Activated CD8-positive, alpha-beta T cell treated with anti-CD3 and anti-CD28 coated beads, Interleukin-2, amount 10 ng/mL, durations not matched to agents 7 days and 5 days (primary cell): ENCODE data around the gene TERT. TPM values are rescaled to one million over a fixed set of nuclear protein-coding genes. Genes with fewer than 3 reads are reported as not detected.

Experiments used
- ATAC-seq: fragments of 150-1000 bp; cut with Tn5 transposase; one replicate; pipeline ENCODE4 v1.10.0; 2021; ENCODE audit warnings: moderate library complexity
- CTCF ChIA-PET: fragments of 350-600 bp; sonication (Branson Sonifier 250); formaldehyde crosslinking; loops from one replicate; lab custom pipeline; 2021; ENCODE audit warnings: antibody characterized with exemption; lab: Charles Lee
- POLR2A ChIA-PET: fragments of 350-600 bp; sonication (Branson Sonifier 250); formaldehyde crosslinking; loops from one replicate; lab custom pipeline; 2021; ENCODE audit warnings: antibody characterized with exemption; lab: Charles Lee
- DNase-seq: peaks from one replicate; pipeline ENCODE4 v3.0.0-alpha.2; 2020
- H3K27ac Mint-ChIP-seq: one replicate; pipeline ENCODE4 v1.8.0; 2021; ENCODE audit warnings: mild to moderate bottlenecking, mixed read lengths
- H3K27me3 Mint-ChIP-seq: one replicate; pipeline ENCODE4 v1.8.0; 2021; ENCODE audit warnings: low read depth, mixed read lengths
- H3K36me3 Mint-ChIP-seq: one replicate; pipeline ENCODE4 v1.8.0; 2021; ENCODE audit warnings: low read depth, mixed read lengths
- H3K4me1 Mint-ChIP-seq: one replicate; pipeline ENCODE4 v1.8.0; 2021; ENCODE audit warnings: low read depth, mixed read lengths
- H3K4me3 Mint-ChIP-seq: one replicate; pipeline ENCODE4 v1.8.0; 2021; ENCODE audit warnings: mild to moderate bottlenecking, mixed read lengths
- H3K9me3 Mint-ChIP-seq: one replicate; pipeline ENCODE4 v1.8.0; 2022; ENCODE audit warnings: mixed read lengths; ENCODE audit not compliant: insufficient read depth
- total RNA-seq, 2 experiments: library from RNA; stranded (reverse); gene quantifications; one replicate each; pipeline ENCODE4 v1.2.3, GENCODE V29; 2021

The TERT gene
- total RNA-seq, 2 experiments from 2014 or later = 0.29 to 0.44 TPM

- POLR2A ChIA-PET = interaction anchor here (0.6 to 1.5 kb wide), 5 partner anchors 11 to 70 kb away, joined by 3 to 5 read pairs (median 3); partner anchors contain the start of genes CLPTM1L and TERT
- H3K4me3 Mint-ChIP-seq = peak overlapping the region; percentile 69
- CTCF ChIA-PET = interaction anchor here (0.9 to 1.8 kb wide), 4 partner anchors 22 to 330 kb away, joined by 4 to 6 read pairs (median 5); no protein-coding TSS in a partner anchor
- H3K36me3 Mint-ChIP-seq = peaks cover 39% of the 10 kb centered on the region
- H3K27ac Mint-ChIP-seq = peak overlapping the region; percentile 91
- ATAC-seq (peak; percentile 3), DNase-seq (no peak)
- peaks cover 13% of the 10 kb centered on the region for H3K27me3 Mint-ChIP-seq
- peaks cover 61% of the 10 kb centered on the region for H3K4me1 Mint-ChIP-seq
- H3K9me3 Mint-ChIP-seq = peaks cover 6% of the 10 kb centered on the region
Measured at GRCh38 chr5:1315018-1315708, 20.3 kb upstream of the TERT start.

- CTCF ChIA-PET = interaction anchor here (1.8 kb wide), 1 partner anchor 330 kb away, joined by 6 read pairs; no protein-coding TSS in a partner anchor
- peaks cover 37% of the 10 kb centered on the region for H3K36me3 Mint-ChIP-seq
- DNase-seq (no peak), ATAC-seq (no peak)
- H3K27me3 Mint-ChIP-seq = peaks cover 16% of the 10 kb centered on the region
- H3K9me3 Mint-ChIP-seq = peaks cover 6% of the 10 kb centered on the region
- peak overlapping the region; percentile 20 for H3K27ac Mint-ChIP-seq
- POLR2A ChIA-PET = interaction anchor here (1.2 to 1.5 kb wide), 2 partner anchors 12 to 59 kb away, joined by 3 to 4 read pairs; no protein-coding TSS in a partner anchor
- peaks cover 61% of the 10 kb centered on the region for H3K4me1 Mint-ChIP-seq
- H3K4me3 Mint-ChIP-seq = peak overlapping the region; percentile 16
Measured at GRCh38 chr5:1314564-1314982, 19.7 kb upstream of the TERT start.

- POLR2A ChIA-PET = interaction anchor here (0.7 to 1.4 kb wide), 5 partner anchors 16 to 58 kb away, joined by 3 to 4 read pairs (median 3); partner anchors contain the start of gene CLPTM1L
- H3K27me3 Mint-ChIP-seq = peaks cover 23% of the 10 kb centered on the region
- DNase-seq (peak; percentile 84), ATAC-seq (peak; percentile 76)
- peak overlapping the region; percentile 61 for H3K4me3 Mint-ChIP-seq
- peaks cover 61% of the 10 kb centered on the region for H3K4me1 Mint-ChIP-seq
- CTCF ChIA-PET = interaction anchor here (0.9 to 1.0 kb wide), 3 partner anchors 11 to 146 kb away, joined by 3 read pairs; no protein-coding TSS in a partner anchor
- H3K36me3 Mint-ChIP-seq = peaks cover 24% of the 10 kb centered on the region
- peak overlapping the region; percentile 67 for H3K27ac Mint-ChIP-seq
- peaks cover 6% of the 10 kb centered on the region for H3K9me3 Mint-ChIP-seq
Measured at GRCh38 chr5:1312993-1313833, 18.3 kb upstream of the TERT start.

GRCh38 chr5:1312206-1312605 lies 17.3 kb upstream of the TERT start:
- H3K4me3 Mint-ChIP-seq = no peak overlapping the region
- H3K36me3 Mint-ChIP-seq = peaks cover 14% of the 10 kb centered on the region
- H3K9me3 Mint-ChIP-seq = peaks cover 6% of the 10 kb centered on the region
- peaks cover 57% of the 10 kb centered on the region for H3K4me1 Mint-ChIP-seq
- ChIA-PET CTCF (interaction anchor here (1.0 kb wide), 1 partner anchor 12 kb away, joined by 3 read pairs; no protein-coding TSS in a partner anchor), POLR2A (interaction anchor here (1.0 to 1.4 kb wide), 2 partner anchors 29 to 31 kb away, joined by 3 to 4 read pairs; no protein-coding TSS in a partner anchor)
- DNase-seq (peak; percentile 66), ATAC-seq (peak; percentile 39)
- H3K27ac Mint-ChIP-seq = peak overlapping the region; percentile 55
- peaks cover 23% of the 10 kb centered on the region for H3K27me3 Mint-ChIP-seq

- Mint-ChIP-seq H3K4me3 (no peak overlapping the region), H3K9me3 (peaks cover 6% of the 10 kb centered on the region), H3K27me3 (peaks cover 23% of the 10 kb centered on the region), H3K27ac (no peak overlapping the region), H3K4me1 (peaks cover 51% of the 10 kb centered on the region), H3K36me3 (peaks cover 8% of the 10 kb centered on the region)
- DNase-seq (no peak), ATAC-seq (no peak)
- CTCF ChIA-PET = no interaction called here
- POLR2A ChIA-PET = interaction anchor here (0.6 kb wide), 1 partner anchor 9 kb away, joined by 3 read pairs; no protein-coding TSS in a partner anchor
Measured at GRCh38 chr5:1311439-1312055, 16.7 kb upstream of the TERT start.

- Mint-ChIP-seq H3K36me3 (peaks cover 6% of the 10 kb centered on the region), H3K4me1 (peaks cover 36% of the 10 kb centered on the region), H3K27me3 (peaks cover 30% of the 10 kb centered on the region), H3K4me3 (no peak overlapping the region), H3K9me3 (peaks cover 6% of the 10 kb centered on the region), H3K27ac (no peak overlapping the region)
- DNase-seq = no peak
- POLR2A ChIA-PET = no interaction called here
- CTCF ChIA-PET = interaction anchor here (0.7 kb wide), 1 partner anchor 14 kb away, joined by 3 read pairs; no protein-coding TSS in a partner anchor
- ATAC-seq = no peak
Measured at GRCh38 chr5:1310118-1310517, 15.2 kb upstream of the TERT start.

DNA sequence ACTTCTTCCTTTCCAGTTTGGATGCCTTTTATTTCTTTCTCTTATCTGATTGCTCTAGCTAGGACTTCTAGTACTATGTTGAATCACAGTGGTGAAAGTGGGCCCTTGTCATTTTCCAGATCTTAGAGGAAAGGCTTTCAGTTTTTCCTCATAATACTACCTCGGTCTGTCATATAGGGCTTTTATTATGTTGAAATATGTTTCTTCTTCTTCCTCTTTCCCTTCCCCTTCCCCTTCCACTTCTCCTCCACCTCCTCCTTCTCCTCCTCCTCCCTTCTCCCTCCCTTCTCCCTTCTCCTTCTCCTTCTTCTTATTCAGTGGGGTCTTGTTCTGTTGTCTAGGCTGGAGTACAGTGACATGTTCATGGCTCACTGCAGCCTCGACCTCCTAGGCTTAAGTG lies 9.2 kb upstream of the TERT start:
- Mint-ChIP-seq H3K4me1 (no peaks in the 10 kb centered on the region), H3K9me3 (peaks cover 6% of the 10 kb centered on the region), H3K27me3 (peaks cover 48% of the 10 kb centered on the region), H3K36me3 (no peaks in the 10 kb centered on the region), H3K4me3 (no peak overlapping the region), H3K27ac (no peak overlapping the region)
- CTCF ChIA-PET = no interaction called here
- DNase-seq = no peak
- no peak for ATAC-seq
- POLR2A ChIA-PET = no interaction called here

GRCh38 chr5:1302258-1302657 lies 7.4 kb upstream of the TERT start:
- no peak for ATAC-seq
- H3K4me3 Mint-ChIP-seq = no peak overlapping the region
- H3K36me3 Mint-ChIP-seq = no peaks in the 10 kb centered on the region
- H3K27me3 Mint-ChIP-seq = peaks cover 44% of the 10 kb centered on the region
- POLR2A ChIA-PET = no interaction called here
- peaks cover 6% of the 10 kb centered on the region for H3K9me3 Mint-ChIP-seq
- H3K27ac Mint-ChIP-seq = no peak overlapping the region
- DNase-seq = no peak
- CTCF ChIA-PET = no interaction called here
- H3K4me1 Mint-ChIP-seq = no peaks in the 10 kb centered on the region

DNA sequence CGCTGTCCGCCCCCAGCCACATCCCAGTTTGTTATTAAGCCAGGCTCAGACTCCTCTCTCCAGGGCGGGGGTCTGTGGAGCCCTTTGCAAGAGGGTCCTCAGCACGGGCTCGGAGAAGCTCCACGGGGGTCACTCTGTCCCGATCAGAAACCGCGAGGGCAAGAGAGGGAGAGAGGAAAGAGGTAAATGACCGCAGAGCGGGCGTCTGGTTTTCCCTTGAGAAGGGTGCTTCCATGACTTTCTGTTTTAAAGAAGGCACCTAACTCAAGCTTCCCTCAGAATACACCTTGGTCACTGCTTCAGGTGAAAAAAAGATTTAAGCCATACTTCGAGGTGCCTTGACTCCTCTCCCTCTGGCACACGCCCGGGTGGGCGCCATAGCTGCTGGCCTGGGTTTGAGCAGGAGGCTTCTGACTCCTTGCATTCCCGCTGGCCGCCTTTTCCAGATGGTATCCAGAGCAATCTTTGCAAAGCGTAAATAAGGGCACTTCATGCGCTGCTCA lies 5.8 kb upstream of the TERT start:
- CTCF ChIA-PET = no interaction called here
- DNase-seq = no peak
- Mint-ChIP-seq H3K27me3 (peaks cover 48% of the 10 kb centered on the region), H3K9me3 (peaks cover 6% of the 10 kb centered on the region), H3K4me1 (no peaks in the 10 kb centered on the region), H3K36me3 (no peaks in the 10 kb centered on the region), H3K4me3 (no peak overlapping the region), H3K27ac (no peak overlapping the region)
- POLR2A ChIA-PET = interaction anchor here (0.6 kb wide), 1 partner anchor 174 kb away, joined by 4 read pairs; no protein-coding TSS in a partner anchor
- no peak for ATAC-seq

DNA sequence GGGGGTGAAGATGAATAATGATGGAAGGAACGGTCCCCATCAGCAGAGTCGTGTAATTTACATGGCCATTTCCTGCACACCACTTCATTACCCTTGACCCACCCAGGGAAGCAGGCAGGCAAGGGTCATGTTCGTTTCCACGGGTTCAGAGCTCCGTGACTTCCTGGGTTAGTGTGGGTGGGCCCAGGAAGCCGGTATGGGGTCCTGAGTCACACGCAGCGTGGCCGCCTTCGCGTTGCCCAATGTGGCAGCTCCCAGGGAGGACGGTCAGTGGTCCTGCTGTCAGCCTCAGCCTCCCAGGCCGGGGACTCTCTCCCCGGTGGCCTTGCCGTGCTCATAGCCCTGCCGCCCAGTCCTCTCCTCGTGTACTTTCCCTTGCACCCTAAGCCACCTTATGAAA lies 5.1 kb upstream of the TERT start:
- ChIA-PET POLR2A (interaction anchor here (0.6 kb wide), 1 partner anchor 173 kb away, joined by 4 read pairs; no protein-coding TSS in a partner anchor), CTCF (no interaction called here)
- DNase-seq (no peak), ATAC-seq (no peak)
- H3K27me3 Mint-ChIP-seq = peaks cover 46% of the 10 kb centered on the region
- no peak overlapping the region for H3K4me3 Mint-ChIP-seq
- H3K4me1 Mint-ChIP-seq = no peaks in the 10 kb centered on the region
- H3K9me3 Mint-ChIP-seq = peaks cover 6% of the 10 kb centered on the region
- H3K36me3 Mint-ChIP-seq = no peaks in the 10 kb centered on the region
- H3K27ac Mint-ChIP-seq = no peak overlapping the region

- ChIA-PET CTCF (no interaction called here), POLR2A (no interaction called here)
- H3K27me3 Mint-ChIP-seq = peaks cover 42% of the 10 kb centered on the region
- no peaks in the 10 kb centered on the region for H3K36me3 Mint-ChIP-seq
- no peak for DNase-seq
- no peak overlapping the region for H3K27ac Mint-ChIP-seq
- peaks cover 6% of the 10 kb centered on the region for H3K9me3 Mint-ChIP-seq
- H3K4me1 Mint-ChIP-seq = no peaks in the 10 kb centered on the region
- no peak overlapping the region for H3K4me3 Mint-ChIP-seq
- ATAC-seq = no peak
Measured at GRCh38 chr5:1299511-1299850, 4.6 kb upstream of the TERT start.
